Measurements from ENCODE around the gene WNT5B. TPM values are rescaled to one million over a fixed set of nuclear protein-coding genes. Genes with fewer than 3 reads are reported as not detected.

The WNT5B gene
- polyA plus RNA-seq, 1 of the 3 experiments (the other 2 are of a cell fraction) = 29.3 TPM

- Histone ChIP-seq H3F3A (replicated peaks; ENCODE audit: insufficient read depth) (peaks cover 14% of the 10 kb centered on the region), H4K20me1 (ENCODE audit: insufficient read depth) (peaks cover 24% of the 10 kb centered on the region), H3K36me3 (replicated peaks in 1 of 2; ENCODE audit: control insufficient read depth in 1 of 2, insufficient read depth in 2 of 2, low read length in 1 of 2) (peaks cover 0 to 14% of the 10 kb centered on the region in 2 experiments), H3K27me3 (ENCODE audit: insufficient read depth) (no peaks in the 10 kb centered on the region), H3K27ac (ENCODE audit: low read depth in 2 of 2, low read length in 1 of 2) (no peak overlapping the region), H3K4me1 (ENCODE audit: control insufficient read depth in 1 of 2, insufficient read depth in 2 of 2, low read depth in 1 of 2, low read length in 1 of 2) (peaks cover 15 to 39% of the 10 kb centered on the region in 2 experiments), H3K79me2 (ENCODE audit: insufficient read depth) (peaks cover 5% of the 10 kb centered on the region), H3K9me2 (no peaks in the 10 kb centered on the region), H3K4me2 (no peak overlapping the region), H3K9me3 (no peaks in the 10 kb centered on the region), H2AFZ (ENCODE audit: low read depth) (no peak overlapping the region), H3K4me3 (ENCODE audit: low read depth in 2 of 2, low read length in 1 of 2) (no peak overlapping the region), H3K9ac (no peak overlapping the region)
- TF ChIP-seq POLR2AphosphoS5 (IDR thresholded peaks at IDR 0.05; ENCODE audit: low read depth, low read length) = no peak
- ChIA-PET POLR2A (no interaction called here), CTCF (interaction anchor here (0.9 to 20.8 kb wide), 6 partner anchors 12 to 529 kb away, joined by 3 to 605 read pairs (median 58); no protein-coding TSS in a partner anchor)
- no peak for DNase-seq
- WGBS (ENCODE audit: low lambda C conversion rate) = 93% methylated on average over 18 of the region's 21 CpGs
Observed at GRCh38 chr12:1646569-1647284, 17.7 kb downstream of the WNT5B start.

- H3F3A ChIP-seq (replicated peaks; ENCODE audit: insufficient read depth) = peaks cover 14% of the 10 kb centered on the region
- POLR2A ChIA-PET = no interaction called here
- peaks cover 0 to 18% of the 10 kb centered on the region in 2 experiments for H3K36me3 ChIP-seq (replicated peaks in 1 of 2; ENCODE audit: control insufficient read depth in 1 of 2, insufficient read depth in 2 of 2, low read length in 1 of 2)
- TF ChIP-seq FOXM1 (IDR thresholded peaks at IDR 0.05; ENCODE audit: low read depth) (no peak), RFX5 (IDR thresholded peaks at IDR 0.05; ENCODE audit: low read length) (no peak), SMC3 (IDR thresholded peaks at IDR 0.05; ENCODE audit: low read depth, low read length) (no peak), NRF1 (IDR thresholded peaks at IDR 0.05; ENCODE audit: low read depth, low read length) (no peak), TAF1 (IDR thresholded peaks at IDR 0.05; ENCODE audit: borderline replicate concordance, low read depth, low read length) (no peak), FOSL2 (IDR thresholded peaks at IDR 0.05; ENCODE audit: borderline replicate concordance, low read depth) (no peak), POLR2AphosphoS5 (IDR thresholded peaks at IDR 0.05; ENCODE audit: low read depth, low read length) (no peak), FOXJ3 (CRISPR knock-in tag; IDR thresholded peaks at IDR 0.05) (no peak), JUND (IDR thresholded peaks at IDR 0.05) (no peak), TCF12 (IDR thresholded peaks at IDR 0.05) (no peak)
- TF ChIP-seq, protein P1, sequence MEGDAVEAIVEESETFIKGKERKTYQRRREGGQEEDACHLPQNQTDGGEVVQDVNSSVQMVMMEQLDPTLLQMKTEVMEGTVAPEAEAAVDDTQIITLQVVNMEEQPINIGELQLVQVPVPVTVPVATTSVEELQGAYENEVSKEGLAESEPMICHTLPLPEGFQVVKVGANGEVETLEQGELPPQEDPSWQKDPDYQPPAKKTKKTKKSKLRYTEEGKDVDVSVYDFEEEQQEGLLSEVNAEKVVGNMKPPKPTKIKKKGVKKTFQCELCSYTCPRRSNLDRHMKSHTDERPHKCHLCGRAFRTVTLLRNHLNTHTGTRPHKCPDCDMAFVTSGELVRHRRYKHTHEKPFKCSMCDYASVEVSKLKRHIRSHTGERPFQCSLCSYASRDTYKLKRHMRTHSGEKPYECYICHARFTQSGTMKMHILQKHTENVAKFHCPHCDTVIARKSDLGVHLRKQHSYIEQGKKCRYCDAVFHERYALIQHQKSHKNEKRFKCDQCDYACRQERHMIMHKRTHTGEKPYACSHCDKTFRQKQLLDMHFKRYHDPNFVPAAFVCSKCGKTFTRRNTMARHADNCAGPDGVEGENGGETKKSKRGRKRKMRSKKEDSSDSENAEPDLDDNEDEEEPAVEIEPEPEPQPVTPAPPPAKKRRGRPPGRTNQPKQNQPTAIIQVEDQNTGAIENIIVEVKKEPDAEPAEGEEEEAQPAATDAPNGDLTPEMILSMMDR (IDR thresholded peaks at IDR 0.05) = no peak
- TF ChIP-seq, protein P2, sequence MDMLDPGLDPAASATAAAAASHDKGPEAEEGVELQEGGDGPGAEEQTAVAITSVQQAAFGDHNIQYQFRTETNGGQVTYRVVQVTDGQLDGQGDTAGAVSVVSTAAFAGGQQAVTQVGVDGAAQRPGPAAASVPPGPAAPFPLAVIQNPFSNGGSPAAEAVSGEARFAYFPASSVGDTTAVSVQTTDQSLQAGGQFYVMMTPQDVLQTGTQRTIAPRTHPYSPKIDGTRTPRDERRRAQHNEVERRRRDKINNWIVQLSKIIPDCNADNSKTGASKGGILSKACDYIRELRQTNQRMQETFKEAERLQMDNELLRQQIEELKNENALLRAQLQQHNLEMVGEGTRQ (IDR thresholded peaks at IDR 0.05; ENCODE audit: borderline replicate concordance, low read depth, low read length) = no peak
- TF ChIP-seq, protein P3, sequence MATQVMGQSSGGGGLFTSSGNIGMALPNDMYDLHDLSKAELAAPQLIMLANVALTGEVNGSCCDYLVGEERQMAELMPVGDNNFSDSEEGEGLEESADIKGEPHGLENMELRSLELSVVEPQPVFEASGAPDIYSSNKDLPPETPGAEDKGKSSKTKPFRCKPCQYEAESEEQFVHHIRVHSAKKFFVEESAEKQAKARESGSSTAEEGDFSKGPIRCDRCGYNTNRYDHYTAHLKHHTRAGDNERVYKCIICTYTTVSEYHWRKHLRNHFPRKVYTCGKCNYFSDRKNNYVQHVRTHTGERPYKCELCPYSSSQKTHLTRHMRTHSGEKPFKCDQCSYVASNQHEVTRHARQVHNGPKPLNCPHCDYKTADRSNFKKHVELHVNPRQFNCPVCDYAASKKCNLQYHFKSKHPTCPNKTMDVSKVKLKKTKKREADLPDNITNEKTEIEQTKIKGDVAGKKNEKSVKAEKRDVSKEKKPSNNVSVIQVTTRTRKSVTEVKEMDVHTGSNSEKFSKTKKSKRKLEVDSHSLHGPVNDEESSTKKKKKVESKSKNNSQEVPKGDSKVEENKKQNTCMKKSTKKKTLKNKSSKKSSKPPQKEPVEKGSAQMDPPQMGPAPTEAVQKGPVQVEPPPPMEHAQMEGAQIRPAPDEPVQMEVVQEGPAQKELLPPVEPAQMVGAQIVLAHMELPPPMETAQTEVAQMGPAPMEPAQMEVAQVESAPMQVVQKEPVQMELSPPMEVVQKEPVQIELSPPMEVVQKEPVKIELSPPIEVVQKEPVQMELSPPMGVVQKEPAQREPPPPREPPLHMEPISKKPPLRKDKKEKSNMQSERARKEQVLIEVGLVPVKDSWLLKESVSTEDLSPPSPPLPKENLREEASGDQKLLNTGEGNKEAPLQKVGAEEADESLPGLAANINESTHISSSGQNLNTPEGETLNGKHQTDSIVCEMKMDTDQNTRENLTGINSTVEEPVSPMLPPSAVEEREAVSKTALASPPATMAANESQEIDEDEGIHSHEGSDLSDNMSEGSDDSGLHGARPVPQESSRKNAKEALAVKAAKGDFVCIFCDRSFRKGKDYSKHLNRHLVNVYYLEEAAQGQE (IDR thresholded peaks at IDR 0.05; ENCODE audit: low read depth, low read length) = no peak
- no peak overlapping the region for H3K4me2 ChIP-seq
- DNase-seq = no peak
- H2AFZ ChIP-seq (ENCODE audit: low read depth) = no peak overlapping the region
- H3K27me3 ChIP-seq (ENCODE audit: insufficient read depth) = no peaks in the 10 kb centered on the region
- peaks cover 24% of the 10 kb centered on the region for H4K20me1 ChIP-seq (ENCODE audit: insufficient read depth)
- H3K9me2 ChIP-seq = no peaks in the 10 kb centered on the region
- H3K4me3 ChIP-seq (ENCODE audit: low read depth in 2 of 2, low read length in 1 of 2) = no peak overlapping the region
- WGBS (ENCODE audit: low lambda C conversion rate) = 85% methylated on average over 3 of the region's 3 CpGs
- H3K9ac ChIP-seq = no peak overlapping the region
- H3K27ac ChIP-seq (ENCODE audit: low read depth in 2 of 2, low read length in 1 of 2) = no peak overlapping the region
- CTCF ChIA-PET = interaction anchor here (0.9 to 20.8 kb wide), 6 partner anchors 12 to 529 kb away, joined by 3 to 605 read pairs (median 57); no protein-coding TSS in a partner anchor
- H3K79me2 ChIP-seq (ENCODE audit: insufficient read depth) = peaks cover 5% of the 10 kb centered on the region
- no peaks in the 10 kb centered on the region for H3K9me3 ChIP-seq
- H3K4me1 ChIP-seq (ENCODE audit: control insufficient read depth in 1 of 2, insufficient read depth in 2 of 2, low read depth in 1 of 2, low read length in 1 of 2) = peaks cover 15 to 34% of the 10 kb centered on the region in 2 experiments
Observed at GRCh38 chr12:1647285-1647669, 18.2 kb downstream of the WNT5B start.

All from SK-N-SH (cell line).